Urothelium cell line (cell line): ENCODE measurements around the gene MAFF.
A peak's percentile ranks its signal among the peaks of the same experiment; 100 is the strongest.
"Not testable (repeated sequence)": the region's sequence is repeated elsewhere in the genome, so short reads cannot be mapped to it uniquely, and the experiment has no call there.

Experiments
- DNase-seq: peaks from one replicate; pipeline ENCODE4 v3.0.0; 2011; ENCODE audit warnings: low spot score, mixed read lengths
- FAIRE-seq: peaks from 2 replicates; lab custom pipeline; 2011; peaks lifted over from hg19 to GRCh38; lab: Jason Lieb, UNC

Gene MAFF

DNA sequence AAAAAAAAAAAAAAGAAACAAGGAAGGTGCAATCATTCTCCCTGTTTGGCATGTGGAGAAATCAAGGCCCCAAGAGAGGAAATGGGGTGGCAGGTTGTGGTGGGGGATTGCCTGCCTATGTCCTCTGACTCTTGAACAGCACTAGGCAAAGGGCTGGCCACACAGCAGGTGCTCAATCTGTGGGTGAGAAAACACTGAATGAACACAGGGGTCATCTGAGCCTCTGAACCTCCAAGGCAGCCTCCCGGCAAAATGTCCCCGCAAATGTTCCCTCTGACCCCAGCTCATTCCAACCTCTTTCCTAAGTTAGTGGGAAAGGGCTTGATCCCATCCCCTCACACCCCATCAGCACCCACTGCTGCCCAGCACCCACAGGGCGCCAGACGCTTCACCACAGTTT, 24.8 kb upstream of the MAFF start:
- DNase-seq (no peak), FAIRE-seq (no peak)

DNA sequence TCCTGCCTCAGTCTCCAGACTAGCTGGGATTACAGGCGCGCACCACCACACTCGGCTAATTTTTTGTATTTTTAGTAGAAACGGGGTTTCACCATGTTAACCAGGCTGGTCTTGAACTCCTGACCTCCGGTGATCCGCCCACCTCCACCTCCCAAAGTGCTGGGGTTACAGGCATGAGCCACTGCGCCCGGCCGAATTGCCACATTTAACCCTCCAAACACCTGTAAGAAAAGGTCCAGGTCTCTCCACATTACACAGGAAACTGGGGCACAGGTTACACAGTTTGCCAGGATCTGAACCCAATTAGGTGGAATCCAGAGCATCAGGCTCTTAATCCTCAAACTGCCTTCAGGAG, 24.2 kb upstream of the MAFF start:
- not testable (repeated sequence) for DNase-seq, FAIRE-seq

GRCh38 chr22:38177926-38178604, 23.7 kb upstream of the MAFF start:
- FAIRE-seq: peak; percentile 74

DNA sequence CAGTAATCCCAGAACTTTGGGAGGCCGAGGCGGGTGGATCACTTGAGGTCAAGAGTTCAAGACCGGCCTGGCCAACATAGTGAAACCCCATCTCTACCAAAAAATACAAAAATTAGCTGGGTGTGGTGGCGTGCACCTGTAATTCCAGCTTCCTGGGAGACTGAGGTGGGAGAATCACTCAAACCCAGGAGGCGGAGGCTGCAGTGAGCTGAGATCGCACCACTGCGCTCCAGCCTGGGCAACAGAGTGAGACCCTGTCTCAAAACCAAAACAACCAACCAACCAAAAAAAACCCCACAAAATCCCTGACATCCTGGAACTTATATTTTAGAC, 23.2 kb upstream of the MAFF start:
- FAIRE-seq, DNase-seq: not testable (repeated sequence)

More at GRCh38 chr22:38177926-38178604, 23.7 kb upstream of the MAFF start:
- DNase-seq: peak; percentile 89

GRCh38 chr22:38180841-38181452, 20.8 kb upstream of the MAFF start:
- no peak for DNase-seq

DNA sequence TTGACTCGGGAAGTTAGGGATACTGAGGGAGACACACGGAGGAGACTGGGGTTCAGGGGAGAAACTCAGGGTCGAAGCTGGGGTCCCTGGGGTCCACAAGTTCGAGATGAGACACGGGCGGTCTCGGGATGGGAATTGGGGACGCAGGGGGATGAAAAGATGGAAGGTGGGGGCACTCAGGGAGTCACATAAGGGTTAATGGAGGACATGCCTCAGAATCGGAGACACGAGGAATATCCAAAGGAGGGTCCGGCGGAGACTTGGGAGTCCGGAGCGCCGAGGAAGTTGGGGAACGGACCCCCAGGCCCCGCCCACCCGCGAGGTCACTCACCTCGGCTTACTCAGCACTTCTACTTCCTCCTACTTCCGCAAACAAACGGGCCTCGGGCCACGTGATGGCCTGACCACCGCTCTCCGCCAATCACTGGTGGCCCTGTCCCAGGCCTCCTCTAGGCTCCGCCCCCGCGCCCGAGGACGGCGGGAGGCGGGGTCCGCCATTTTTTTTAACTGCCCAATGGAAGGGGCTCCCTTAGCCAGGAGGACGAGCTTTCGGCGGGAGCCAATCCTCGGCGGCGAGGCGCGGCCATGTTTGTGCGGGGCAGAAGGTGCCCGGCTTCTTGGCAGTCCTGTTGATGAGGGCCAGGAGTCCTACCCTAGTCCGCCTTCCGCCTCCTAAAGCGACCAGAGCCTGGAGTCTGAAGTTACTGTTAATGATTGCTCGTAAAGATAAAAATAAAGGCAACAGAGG, 20.2 kb upstream of the MAFF start, which contains the start of gene PLA2G6:
Gene PLA2G6, minus strand, starts transcription at position 378 of the 748 bp plus-strand sequence. CDS start 12,404 bp downstream, outside the sequence.
- DNase-seq (peak; percentile 99), FAIRE-seq (peak; percentile 92)

More at GRCh38 chr22:38180841-38181452, 20.8 kb upstream of the MAFF start:
- peak; percentile 59 for FAIRE-seq

- DNase-seq (no peak), FAIRE-seq (no peak)
Measured at GRCh38 chr22:38184788-38185187, 17.0 kb upstream of the MAFF start.

DNA sequence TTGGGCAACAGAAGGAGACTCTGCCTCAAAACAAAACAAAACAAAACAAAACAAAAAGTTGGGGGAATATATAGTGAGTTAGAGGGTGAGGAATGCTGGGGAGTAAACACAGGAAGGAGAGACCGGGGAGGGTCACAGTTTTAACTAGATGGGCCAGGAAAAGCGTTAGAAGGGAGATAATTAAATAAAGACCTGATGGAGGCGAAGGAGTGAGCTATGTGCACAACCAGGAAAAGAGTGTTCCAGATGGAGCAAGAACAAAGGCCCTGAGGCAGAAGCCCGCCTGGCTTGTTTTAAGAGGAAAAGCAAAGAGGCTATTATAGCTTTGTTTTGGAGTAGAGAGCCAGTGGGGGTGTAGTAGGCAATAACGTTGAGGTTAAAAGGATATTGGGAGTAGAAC, 15.4 kb upstream of the MAFF start:
- DNase-seq (no peak), FAIRE-seq (no peak)

- DNase-seq: no peak
- no peak for FAIRE-seq
Measured at GRCh38 chr22:38187413-38188212, 14.2 kb upstream of the MAFF start.

GRCh38 chr22:38189104-38189503, 12.7 kb upstream of the MAFF start:
- DNase-seq (no peak), FAIRE-seq (no peak)

DNA sequence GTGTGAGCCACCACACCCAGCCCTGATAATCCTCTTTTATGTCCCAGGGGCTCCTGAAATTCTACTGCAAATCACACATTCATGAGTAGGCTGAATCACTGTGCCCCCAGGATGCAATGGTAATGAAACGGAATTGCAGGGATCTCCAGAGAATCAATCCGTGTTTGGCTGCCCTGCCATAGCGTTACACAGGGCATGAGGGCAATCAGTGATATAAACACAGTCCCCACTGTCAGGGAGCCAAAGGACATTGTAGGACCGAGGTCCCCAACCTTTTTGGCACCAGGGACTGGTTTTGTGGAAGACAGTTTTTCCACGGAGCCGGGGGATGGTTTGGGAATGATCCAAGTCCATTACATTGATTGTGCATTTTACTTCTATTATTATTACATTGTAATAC, 11.2 kb upstream of the MAFF start:
- DNase-seq: no peak
- no peak for FAIRE-seq

DNA sequence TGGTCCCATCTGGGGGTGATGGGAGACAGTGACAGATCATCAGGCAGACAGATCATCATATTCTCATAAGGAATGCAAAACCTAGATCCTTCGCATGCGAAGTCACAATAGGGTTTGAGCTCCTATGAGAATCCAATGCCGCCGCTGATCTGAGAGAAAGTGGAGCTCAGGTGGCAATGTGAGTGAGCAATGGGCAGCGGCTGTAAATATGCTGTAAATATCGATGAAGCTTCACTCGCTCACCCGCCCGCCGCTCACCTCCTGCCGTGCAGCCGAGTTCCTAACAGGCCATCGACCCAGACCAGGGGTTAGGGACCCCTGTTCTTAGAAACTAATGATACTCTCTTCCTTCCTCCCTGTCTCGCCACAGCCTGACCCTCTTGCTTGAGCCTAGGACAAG, 10.7 kb upstream of the MAFF start:
- no peak for FAIRE-seq

GRCh38 chr22:38191731-38192474, 9.9 kb upstream of the MAFF start:
- peak; percentile 27 for FAIRE-seq
- DNase-seq: no peak

More for the DNA sequence above, 10.7 kb upstream of the MAFF start:
- DNase-seq: no peak

- FAIRE-seq (no peak), DNase-seq (no peak)
Measured at GRCh38 chr22:38192475-38192863, 9.3 kb upstream of the MAFF start.

- FAIRE-seq (no peak), DNase-seq (no peak)
Measured at GRCh38 chr22:38193580-38193979, 8.2 kb upstream of the MAFF start.

DNA sequence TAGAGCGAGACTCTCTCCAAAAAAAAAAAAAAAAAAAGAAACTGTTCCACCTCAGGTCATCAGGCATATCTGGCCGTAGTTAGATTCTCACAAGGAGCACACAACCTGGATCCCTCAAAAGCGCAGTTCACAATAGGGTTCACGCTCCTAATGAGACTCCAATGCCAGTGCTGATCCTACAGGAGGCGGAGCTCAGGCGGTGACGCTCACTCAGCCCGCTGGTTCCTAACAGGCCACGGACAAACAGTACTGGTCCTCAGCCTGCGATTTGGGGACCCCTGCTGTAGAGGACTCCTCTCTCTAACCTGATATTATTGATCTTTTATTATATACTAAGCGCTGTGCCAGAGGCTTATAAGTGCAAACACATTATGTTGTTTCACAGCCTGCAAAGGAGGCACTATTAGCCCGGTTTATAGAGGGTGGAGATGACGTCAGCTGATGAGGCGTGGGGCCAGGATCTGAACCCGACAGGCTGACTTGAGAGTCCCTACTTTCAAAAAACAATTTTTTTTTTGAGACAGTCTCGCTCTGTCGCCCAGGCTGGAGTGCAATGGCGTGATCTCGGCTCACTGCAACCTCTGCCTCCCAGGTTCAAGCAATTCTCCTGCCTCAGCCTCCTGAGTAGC, 4.9 kb upstream of the MAFF start:
- DNase-seq: no peak
- FAIRE-seq: no peak

- no peak for FAIRE-seq
- DNase-seq: no peak
Measured at GRCh38 chr22:38199826-38200559, 1.8 kb upstream of the MAFF start.

DNA sequence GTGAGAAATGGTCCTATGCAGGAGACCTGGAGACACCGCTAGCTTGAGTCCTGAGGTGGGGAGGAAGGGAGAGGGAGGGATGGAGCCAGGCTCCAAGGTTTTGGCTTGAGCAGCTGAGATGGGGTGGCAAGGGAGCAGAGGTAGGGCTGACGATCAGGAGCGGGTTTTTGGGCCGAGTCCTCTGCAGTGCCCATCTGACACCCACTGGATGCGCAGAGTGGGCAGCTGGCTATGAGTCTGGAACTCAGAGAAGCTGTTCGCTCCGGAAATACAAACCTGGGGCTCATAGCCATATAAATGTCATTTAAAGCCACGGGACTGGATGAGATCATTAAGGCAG, 453 bp upstream of the MAFF start:
- FAIRE-seq: no peak

GRCh38 chr22:38202437-38203089, 769 bp downstream of the MAFF start:
- FAIRE-seq: peak; percentile 79
- peak; percentile 74 for DNase-seq

More for the DNA sequence above, 453 bp upstream of the MAFF start:
- DNase-seq: no peak
